Effector memory CD8-positive, alpha-beta T cell (primary cell): ENCODE data around the gene PLA2G7.

Experiments
- ATAC-seq: fragments of 150-1000 bp; cut with Tn5 transposase; replicated peaks from 2 replicates; pipeline ENCODE4 v1.10.0; 2021; ENCODE audit warnings: mild to moderate bottlenecking, moderate library complexity
- DNase-seq, 3 experiments: peaks; one replicate each; pipeline ENCODE4 v3.0.0; 2021
- H3K27ac Mint-ChIP-seq, 2 donors: one replicate each; pipeline ENCODE4 v1.8.0; 2022; ENCODE audit warnings: mild to moderate bottlenecking in 2 of 2, mixed read lengths in 2 of 2, moderate library complexity in 2 of 2
- H3K27me3 Mint-ChIP-seq, 2 donors: one replicate each; pipeline ENCODE4 v1.8.0; 2022; ENCODE audit warnings: mixed read lengths in 2 of 2
- H3K36me3 Mint-ChIP-seq: one replicate; pipeline ENCODE4 v1.8.0; 2022; ENCODE audit warnings: mild to moderate bottlenecking, moderate library complexity, mixed read lengths; ENCODE audit not compliant: insufficient read depth
- H3K4me1 Mint-ChIP-seq, 2 donors: one replicate each; pipeline ENCODE4 v1.8.0; 2022; ENCODE audit warnings: low read depth in 2 of 2, mixed read lengths in 2 of 2
- H3K4me3 Mint-ChIP-seq, 2 donors: one replicate each; pipeline ENCODE4 v1.8.0; 2022; ENCODE audit warnings: mild to moderate bottlenecking in 2 of 2, mixed read lengths in 2 of 2, moderate library complexity in 2 of 2
- H3K9me3 Mint-ChIP-seq, 2 donors: one replicate each; pipeline ENCODE4 v1.8.0; 2022; ENCODE audit warnings: mixed read lengths in 2 of 2

PLA2G7 gene

GRCh38 chr6:46690141-46690755, 44.9 kb downstream of the PLA2G7 start:
- Mint-ChIP-seq H3K36me3 (no peaks in the 10 kb centered on the region), H3K27me3 (peaks cover 10 to 21% of the 10 kb centered on the region in 2 donors), H3K4me3 (no peak overlapping the region), H3K9me3 (no peaks in the 10 kb centered on the region), H3K4me1 (no peaks in the 10 kb centered on the region), H3K27ac (no peak overlapping the region)
- DNase-seq = no peak
- no peak for ATAC-seq

- Mint-ChIP-seq H3K9me3 (no peaks in the 10 kb centered on the region), H3K27me3 (peaks cover 10 to 21% of the 10 kb centered on the region in 2 donors), H3K4me3 (no peak overlapping the region), H3K27ac (no peak overlapping the region), H3K4me1 (no peaks in the 10 kb centered on the region), H3K36me3 (no peaks in the 10 kb centered on the region)
- no peak for ATAC-seq
- DNase-seq = no peak
Observed at GRCh38 chr6:46689657-46690056, 45.5 kb downstream of the PLA2G7 start.

GRCh38 chr6:46688966-46689335, 46.2 kb downstream of the PLA2G7 start:
- no peaks in the 10 kb centered on the region for H3K36me3 Mint-ChIP-seq
- H3K27ac Mint-ChIP-seq = no peak overlapping the region
- no peaks in the 10 kb centered on the region for H3K9me3 Mint-ChIP-seq
- no peaks in the 10 kb centered on the region for H3K4me1 Mint-ChIP-seq
- H3K27me3 Mint-ChIP-seq = peaks cover 10 to 21% of the 10 kb centered on the region in 2 donors
- no peak for ATAC-seq
- no peak overlapping the region for H3K4me3 Mint-ChIP-seq
- DNase-seq = no peak

- Mint-ChIP-seq H3K9me3 (no peaks in the 10 kb centered on the region), H3K27ac (no peak overlapping the region), H3K4me3 (no peak overlapping the region), H3K36me3 (no peaks in the 10 kb centered on the region), H3K4me1 (no peaks in the 10 kb centered on the region), H3K27me3 (peaks cover 10 to 15% of the 10 kb centered on the region in 2 donors)
- DNase-seq (no peak), ATAC-seq (no peak)
Observed at GRCh38 chr6:46688117-46688965, 46.8 kb downstream of the PLA2G7 start.

- ATAC-seq = no peak
- Mint-ChIP-seq H3K9me3 (no peaks in the 10 kb centered on the region), H3K4me1 (no peaks in the 10 kb centered on the region), H3K27ac (no peak within 1 kb of the TSS), H3K36me3 (no peaks in the 10 kb centered on the region), H3K27me3 (peaks cover 10 to 15% of the 10 kb centered on the region in 2 donors), H3K4me3 (no peak within 1 kb of the TSS)
- no peak for DNase-seq
Observed at GRCh38 chr6:46687619-46688097, 47.5 kb downstream of the PLA2G7 start, which contains the start of gene TDRD6. TSS of gene TDRD6 (plus strand) at chr6:46687885. CDS start at chr6:46688129, 244 bp downstream.

- DNase-seq (no peak), ATAC-seq (no peak)
- Mint-ChIP-seq H3K4me3 (no peak overlapping the region), H3K27ac (no peak overlapping the region), H3K27me3 (peaks cover 12 to 24% of the 10 kb centered on the region in 2 donors), H3K36me3 (no peaks in the 10 kb centered on the region), H3K4me1 (no peaks in the 10 kb centered on the region), H3K9me3 (no peaks in the 10 kb centered on the region)
Observed at GRCh38 chr6:46684771-46685170, 50.4 kb downstream of the PLA2G7 start.

GRCh38 chr6:46677314-46677654, 57.9 kb downstream of the PLA2G7 start:
- DNase-seq (no peak), ATAC-seq (no peak)
- no peaks in the 10 kb centered on the region for H3K4me1 Mint-ChIP-seq
- peaks cover 12 to 17% of the 10 kb centered on the region in 2 donors for H3K27me3 Mint-ChIP-seq
- H3K36me3 Mint-ChIP-seq = no peaks in the 10 kb centered on the region
- no peak overlapping the region for H3K27ac Mint-ChIP-seq
- no peak overlapping the region for H3K4me3 Mint-ChIP-seq
- H3K9me3 Mint-ChIP-seq = no peaks in the 10 kb centered on the region

GRCh38 chr6:46676604-46677313, 58.4 kb downstream of the PLA2G7 start:
- no peaks in the 10 kb centered on the region for H3K4me1 Mint-ChIP-seq
- no peaks in the 10 kb centered on the region for H3K36me3 Mint-ChIP-seq
- DNase-seq (no peak), ATAC-seq (no peak)
- no peak overlapping the region for H3K27ac Mint-ChIP-seq
- H3K27me3 Mint-ChIP-seq = peaks cover 12 to 17% of the 10 kb centered on the region in 2 donors
- H3K9me3 Mint-ChIP-seq = no peaks in the 10 kb centered on the region
- no peak overlapping the region for H3K4me3 Mint-ChIP-seq

GRCh38 chr6:46674410-46674809, 60.8 kb downstream of the PLA2G7 start:
- Mint-ChIP-seq H3K36me3 (no peaks in the 10 kb centered on the region), H3K4me1 (no peaks in the 10 kb centered on the region), H3K27ac (no peak overlapping the region), H3K27me3 (peaks cover 0 to 5% of the 10 kb centered on the region in 2 donors), H3K9me3 (no peaks in the 10 kb centered on the region), H3K4me3 (no peak overlapping the region)
- ATAC-seq (no peak), DNase-seq (no peak)

GRCh38 chr6:46667377-46667776, 67.8 kb downstream of the PLA2G7 start:
- DNase-seq (no peak), ATAC-seq (no peak)
- no peak overlapping the region for H3K4me3 Mint-ChIP-seq
- H3K4me1 Mint-ChIP-seq = no peaks in the 10 kb centered on the region
- H3K9me3 Mint-ChIP-seq = no peaks in the 10 kb centered on the region
- H3K27me3 Mint-ChIP-seq = peaks cover 0 to 13% of the 10 kb centered on the region in 2 donors
- H3K36me3 Mint-ChIP-seq = no peaks in the 10 kb centered on the region
- no peak overlapping the region for H3K27ac Mint-ChIP-seq

GRCh38 chr6:46661483-46661882, 73.7 kb downstream of the PLA2G7 start:
- H3K36me3 Mint-ChIP-seq = no peaks in the 10 kb centered on the region
- no peak overlapping the region for H3K4me3 Mint-ChIP-seq
- ATAC-seq (no peak), DNase-seq (no peak)
- H3K4me1 Mint-ChIP-seq = no peaks in the 10 kb centered on the region
- peaks cover 0 to 9% of the 10 kb centered on the region in 2 donors for H3K27me3 Mint-ChIP-seq
- no peaks in the 10 kb centered on the region for H3K9me3 Mint-ChIP-seq
- H3K27ac Mint-ChIP-seq = no peak overlapping the region

- DNase-seq = no peak
- H3K4me3 Mint-ChIP-seq = no peak overlapping the region
- peaks cover 31 to 34% of the 10 kb centered on the region in 2 donors for H3K27me3 Mint-ChIP-seq
- no peak overlapping the region for H3K27ac Mint-ChIP-seq
- H3K36me3 Mint-ChIP-seq = no peaks in the 10 kb centered on the region
- peaks cover 8% of the 10 kb centered on the region in 2 donors for H3K4me1 Mint-ChIP-seq
- no peak for ATAC-seq
- no peaks in the 10 kb centered on the region for H3K9me3 Mint-ChIP-seq
Observed at GRCh38 chr6:46657642-46658041, 77.5 kb downstream of the PLA2G7 start.

GRCh38 chr6:46655803-46656202, 79.4 kb downstream of the PLA2G7 start:
- no peak overlapping the region for H3K4me3 Mint-ChIP-seq
- no peak for ATAC-seq
- H3K27ac Mint-ChIP-seq = no peak overlapping the region
- no peak for DNase-seq
- H3K9me3 Mint-ChIP-seq = no peaks in the 10 kb centered on the region
- H3K36me3 Mint-ChIP-seq = no peaks in the 10 kb centered on the region
- H3K27me3 Mint-ChIP-seq = peaks cover 43 to 48% of the 10 kb centered on the region in 2 donors
- H3K4me1 Mint-ChIP-seq = peaks cover 13 to 14% of the 10 kb centered on the region in 2 donors
